HG02981 (cell line): Measurements from ENCODE around the gene GRM8.
"Not testable (repeated sequence)": the region's sequence is repeated elsewhere in the genome, so short reads cannot be mapped to it uniquely, and the experiment has no call there.

ENCODE experiments used
- ATAC-seq: cut with Tn5 transposase; IDR thresholded peaks from one replicate; pipeline ENCODE4 v1.9.1; 2021; ENCODE audit warnings: mild to moderate bottlenecking, moderate library complexity; ENCODE audit not compliant: unreplicated experiment

Gene GRM8

GRCh38 chr7:126831241-126831640 is 421.5 kb downstream of the GRM8 start:
- not testable (repeated sequence) for ATAC-seq

GRCh38 chr7:126820925-126821324 is 431.8 kb downstream of the GRM8 start:
- no peak for ATAC-seq

- no peak for ATAC-seq
Observed at GRCh38 chr7:126819197-126819484, 433.6 kb downstream of the GRM8 start.

DNA sequence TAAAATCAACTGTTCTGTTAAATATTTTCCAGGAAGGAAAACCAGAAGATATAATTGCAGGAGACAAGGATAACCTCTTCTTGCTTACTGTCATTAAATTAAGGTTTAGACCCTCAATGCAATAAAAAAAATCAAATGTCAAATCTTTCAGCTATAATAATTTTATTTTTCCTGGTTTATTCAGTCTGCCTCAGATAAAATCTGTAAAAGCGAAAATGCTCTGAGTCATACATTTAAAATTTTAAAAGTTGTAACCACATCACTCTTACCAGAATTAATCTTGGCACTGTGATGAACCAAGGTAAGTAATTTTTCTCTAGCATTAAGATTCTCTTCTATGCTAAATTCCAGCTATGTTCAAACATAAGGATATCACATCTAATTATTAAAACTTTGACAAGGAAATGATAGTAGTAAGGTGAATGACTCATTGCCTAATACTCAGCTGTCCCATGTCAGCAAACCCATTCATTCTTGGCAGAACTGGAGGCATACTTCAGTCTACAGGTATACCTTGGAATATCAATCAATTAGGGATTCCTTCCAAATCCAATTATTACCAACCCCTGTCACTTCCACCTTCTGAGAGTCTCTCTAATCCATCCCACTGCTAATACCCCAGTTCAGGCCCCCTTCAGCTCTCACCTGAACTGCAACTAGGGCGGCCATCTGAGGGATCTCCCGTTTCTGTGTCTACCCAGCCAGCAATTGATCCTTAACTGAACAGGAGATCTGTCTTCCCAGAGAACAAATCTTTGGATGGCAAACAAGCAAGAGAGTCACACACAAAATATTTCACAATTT is 434.1 kb downstream of the GRM8 start:
- ATAC-seq = no peak

GRCh38 chr7:126809188-126809587 is 443.6 kb downstream of the GRM8 start:
- ATAC-seq = no peak

DNA sequence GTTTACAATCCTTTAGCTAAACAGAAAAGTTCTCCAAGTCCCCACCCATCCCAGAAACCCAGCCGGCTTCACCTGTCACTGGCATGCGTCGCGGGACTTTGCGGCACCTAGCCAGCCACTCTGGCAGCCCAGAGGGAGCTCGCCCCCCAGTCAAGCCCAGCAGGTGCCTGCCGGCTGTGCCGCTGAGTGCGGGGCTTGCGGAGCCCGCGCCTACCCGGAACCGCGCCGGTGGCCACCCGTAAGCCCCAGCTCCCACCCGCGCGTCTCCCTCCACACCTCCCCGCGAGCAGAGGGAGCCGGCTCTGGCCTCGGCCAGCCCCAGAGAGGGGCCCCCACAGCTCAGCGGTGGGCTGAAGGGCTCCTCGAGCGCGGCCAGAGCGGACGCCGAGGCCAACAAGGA is 446.1 kb downstream of the GRM8 start:
- no peak for ATAC-seq

DNA sequence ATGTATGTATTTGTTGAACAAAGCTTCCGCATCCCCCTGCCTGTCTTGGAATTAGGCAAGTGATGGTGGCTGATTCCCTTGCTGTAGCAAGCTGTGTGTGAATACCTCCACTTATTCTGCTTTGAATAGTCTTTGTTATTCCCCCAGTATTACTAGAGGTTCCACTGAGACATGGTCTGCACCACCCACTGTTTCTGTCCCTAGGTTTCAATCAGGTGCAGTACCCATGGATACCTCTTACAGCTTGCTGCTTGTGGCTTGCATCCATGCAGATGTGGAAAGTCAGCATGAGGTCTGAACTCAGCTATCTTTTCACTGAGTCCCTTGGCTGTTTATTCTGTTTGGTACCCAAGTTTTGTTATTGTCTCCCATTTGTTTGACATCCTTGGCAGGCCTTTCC is 447.4 kb downstream of the GRM8 start:
- no peak for ATAC-seq

DNA sequence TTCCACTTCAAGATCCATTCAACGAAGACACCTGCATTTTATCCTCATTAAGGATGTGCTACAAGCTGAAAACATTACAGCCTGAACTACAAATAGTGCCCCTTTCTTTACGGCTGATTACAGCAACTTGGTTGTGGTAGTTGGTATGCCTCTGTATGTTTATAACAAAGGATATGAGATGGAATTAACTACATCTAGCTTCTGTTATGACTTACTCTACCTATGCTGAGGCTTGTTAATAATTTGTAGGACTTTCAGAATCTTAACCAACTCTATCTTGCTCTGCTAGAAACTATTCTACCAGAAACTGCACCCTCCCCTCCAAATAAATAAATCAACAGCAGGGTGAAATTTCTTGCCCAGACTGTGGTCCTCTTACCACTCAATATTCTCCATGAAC is 448.1 kb downstream of the GRM8 start:
- ATAC-seq = peak; percentile 92

GRCh38 chr7:126803990-126804389 is 448.8 kb downstream of the GRM8 start:
- ATAC-seq = no peak

GRCh38 chr7:126803060-126803665 is 449.6 kb downstream of the GRM8 start:
- peak; percentile 66 for ATAC-seq

DNA sequence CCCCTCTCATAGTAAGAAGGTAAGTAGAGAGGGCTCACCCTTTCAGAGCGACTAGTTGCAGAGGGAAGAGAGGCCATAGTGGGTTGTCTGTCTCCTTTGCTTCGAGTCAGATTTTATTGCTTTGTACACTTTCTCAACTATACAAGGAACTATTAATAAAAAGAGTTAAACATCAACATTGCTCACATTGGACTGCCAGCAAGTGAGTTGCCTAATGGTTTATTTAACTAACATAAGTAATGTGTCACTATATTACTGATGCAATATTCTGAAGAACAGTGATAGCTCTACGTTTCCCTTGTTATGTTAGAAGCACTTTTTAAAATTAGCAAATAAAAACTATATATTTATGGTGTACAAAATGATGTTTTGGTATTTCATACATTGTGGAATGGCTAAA is 451.0 kb downstream of the GRM8 start:
- no peak for ATAC-seq

- no peak for ATAC-seq
Observed at GRCh38 chr7:126799541-126799940, 453.2 kb downstream of the GRM8 start.

DNA sequence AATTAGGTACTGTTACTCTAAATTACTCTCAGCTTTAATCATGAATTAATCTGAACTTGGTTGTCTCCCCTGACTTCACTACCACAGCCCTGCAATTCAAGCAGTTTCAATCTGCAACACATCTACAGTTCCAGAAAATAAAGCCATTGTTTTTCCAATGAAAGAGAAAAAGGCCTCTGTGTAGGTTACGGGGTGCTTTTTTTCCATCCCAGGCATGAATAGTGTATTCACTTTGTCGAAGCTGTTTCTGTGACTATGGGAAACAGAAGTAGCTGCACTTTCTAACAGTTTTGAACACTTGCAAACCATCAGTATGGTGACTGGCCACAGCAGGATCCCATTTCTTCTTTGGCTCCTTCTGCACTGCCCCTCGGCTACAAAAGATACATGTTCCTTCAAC is 460.2 kb downstream of the GRM8 start:
- ATAC-seq = no peak

DNA sequence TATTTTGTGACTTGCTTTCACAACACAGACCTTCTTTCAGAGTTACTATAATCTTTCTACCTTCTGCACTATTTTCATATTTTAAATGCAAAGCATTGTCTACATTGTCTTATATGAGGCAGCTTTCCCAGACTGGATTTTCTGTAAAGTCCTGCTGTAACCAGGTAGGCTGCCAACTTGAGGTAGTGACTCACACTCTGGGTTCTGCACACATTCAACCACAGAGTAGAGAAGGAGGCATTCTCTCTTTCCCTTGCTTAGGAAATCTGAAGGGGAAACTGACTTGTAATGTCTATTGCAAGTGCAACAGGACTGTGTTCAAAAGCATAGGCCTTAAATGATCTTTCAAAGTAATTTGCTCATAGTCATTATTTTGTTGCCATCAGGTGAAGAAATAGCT is 461.4 kb downstream of the GRM8 start:
- ATAC-seq = no peak

DNA sequence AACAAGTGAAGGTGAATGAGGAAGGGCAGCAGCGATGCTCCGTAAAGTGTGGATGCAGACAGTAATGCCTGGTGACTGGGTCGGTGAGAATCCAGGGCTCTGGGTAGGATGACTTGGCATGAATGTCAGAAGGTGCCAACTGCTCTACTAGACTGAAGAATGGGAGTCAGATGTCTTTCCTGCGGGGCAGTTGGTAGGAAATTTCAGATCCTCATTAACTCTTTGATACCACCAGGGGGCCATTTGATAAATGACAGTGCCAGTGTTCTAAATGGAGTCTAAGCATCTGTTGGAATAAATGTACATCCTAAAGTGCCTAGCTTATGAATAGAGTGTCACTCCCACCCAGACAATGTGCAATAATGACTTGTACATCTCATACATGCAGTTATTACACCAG is 462.0 kb downstream of the GRM8 start:
- ATAC-seq = no peak

DNA sequence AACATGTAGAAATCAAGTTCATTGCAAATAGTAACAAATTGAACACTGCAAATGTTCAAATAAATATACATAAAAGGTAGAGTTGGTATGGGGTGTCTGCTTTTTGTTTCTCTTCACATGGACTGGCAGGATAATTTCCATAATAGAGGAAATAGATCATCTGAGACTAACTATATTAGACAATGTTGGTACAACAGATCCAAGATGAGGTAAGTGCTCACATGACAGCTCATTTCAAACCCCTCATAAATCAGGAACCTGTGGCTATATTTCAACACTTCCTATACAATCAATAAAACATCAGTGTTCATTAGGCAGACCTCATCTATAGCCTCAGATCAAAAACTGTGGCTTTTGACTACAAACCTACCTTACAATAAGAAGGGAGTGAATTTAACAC is 469.1 kb downstream of the GRM8 start:
- no peak for ATAC-seq

DNA sequence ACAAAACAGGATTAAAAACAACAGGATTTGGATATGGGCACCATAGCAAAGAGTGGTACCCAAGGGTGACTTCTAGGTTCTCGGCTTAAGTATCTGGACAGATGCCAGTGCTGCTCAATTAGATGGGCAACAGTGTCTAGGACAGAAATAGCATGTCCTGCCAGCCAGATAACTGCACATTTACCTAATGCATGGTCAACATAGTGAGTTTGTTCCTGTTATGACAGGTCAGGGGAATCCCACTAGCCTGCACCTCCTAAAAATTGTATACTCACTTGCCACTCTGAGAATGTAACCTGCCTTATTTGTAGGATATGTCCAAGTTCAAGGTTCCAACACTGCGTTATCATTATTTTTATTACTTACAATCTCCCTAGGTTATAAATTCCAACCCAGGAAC is 471.7 kb downstream of the GRM8 start:
- peak; percentile 81 for ATAC-seq

DNA sequence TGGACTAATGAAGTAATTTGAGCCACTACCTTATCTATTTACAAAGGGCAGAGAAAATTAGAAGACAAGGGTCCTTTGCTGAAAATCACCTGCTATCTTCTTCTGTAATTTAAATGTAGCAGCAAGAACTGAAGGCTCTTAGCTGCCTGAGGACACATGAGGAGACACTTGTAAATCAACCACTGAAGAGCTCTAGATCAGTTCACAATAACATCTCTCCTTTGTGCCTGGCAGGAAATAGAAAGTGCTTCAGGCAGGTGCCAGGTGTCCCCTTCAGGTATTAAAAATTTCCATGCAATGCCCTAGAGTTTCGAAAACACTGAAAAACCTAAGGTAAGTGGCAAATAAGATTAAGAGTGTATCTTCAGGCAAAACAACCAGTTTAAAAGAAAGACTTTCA is 474.6 kb downstream of the GRM8 start:
- ATAC-seq = no peak

DNA sequence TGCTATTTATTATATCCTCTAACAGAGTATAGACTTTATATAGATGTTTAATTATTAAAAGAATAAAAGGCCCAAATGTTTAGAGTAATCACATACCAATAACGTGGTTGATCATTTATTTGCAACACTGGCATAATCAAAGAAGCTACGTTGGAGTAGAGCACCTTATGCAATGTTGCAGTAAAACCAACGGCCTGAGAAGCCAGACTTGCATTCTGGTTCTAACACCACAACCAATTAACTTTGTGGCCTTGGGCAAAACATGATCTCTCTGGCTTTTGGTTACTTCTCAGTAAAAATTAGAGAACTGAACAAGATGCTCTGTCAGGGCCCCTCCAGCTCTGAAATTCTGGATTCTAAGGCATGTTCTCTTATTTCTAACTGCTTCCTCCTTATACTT is 476.2 kb downstream of the GRM8 start:
- ATAC-seq = no peak

DNA sequence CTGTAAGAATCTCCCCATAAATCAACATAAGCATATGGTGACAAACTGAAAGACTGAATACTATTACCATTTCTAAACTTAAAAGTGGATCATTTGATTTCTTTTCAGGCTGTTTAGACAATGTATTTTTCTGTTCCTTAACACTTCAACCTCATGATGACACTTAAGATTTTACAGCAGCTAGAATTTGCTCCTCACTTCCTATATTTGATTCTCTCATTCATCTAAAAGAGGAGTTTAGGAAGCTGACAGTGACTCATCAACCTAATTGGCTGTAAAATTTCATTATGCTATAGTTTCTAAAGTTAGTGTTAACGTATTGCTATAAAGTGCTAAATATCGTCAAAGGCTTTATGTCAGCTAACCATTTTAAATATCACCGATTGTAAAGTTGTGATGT is 478.7 kb downstream of the GRM8 start:
- no peak for ATAC-seq

GRCh38 chr7:126768836-126769235 is 483.9 kb downstream of the GRM8 start:
- ATAC-seq = no peak

DNA sequence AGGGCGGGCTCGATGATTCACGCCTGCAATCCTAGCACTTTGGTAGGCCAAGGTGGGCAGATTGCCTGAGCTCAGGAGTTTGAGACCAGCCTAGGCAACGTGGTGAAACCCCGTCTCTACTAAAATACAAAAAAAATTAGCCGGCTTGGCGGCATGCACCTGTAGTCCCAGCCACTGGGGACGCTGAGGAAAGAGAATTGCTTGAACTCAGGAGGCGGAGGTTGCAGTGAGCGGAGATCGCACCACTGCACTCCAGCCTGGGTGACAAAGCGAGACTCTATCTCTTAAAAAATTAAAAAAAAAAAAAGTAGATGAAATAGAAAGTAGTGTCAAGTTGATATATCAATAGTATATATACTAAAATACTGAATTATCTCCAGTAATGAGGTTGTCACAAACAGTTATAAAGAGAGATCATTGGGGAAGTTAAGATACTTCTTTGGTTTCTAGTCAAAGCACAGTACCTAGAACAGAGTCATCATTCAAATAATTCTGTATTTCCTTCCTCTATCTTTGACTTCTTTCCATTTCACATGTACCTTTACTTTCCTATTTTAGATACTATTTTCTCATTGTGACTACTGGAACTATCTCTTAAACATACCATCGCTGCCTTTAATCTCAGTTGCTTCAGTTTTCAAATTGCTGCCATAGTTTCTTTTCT is 491.7 kb downstream of the GRM8 start:
- no peak for ATAC-seq
